Panc1 (cell line): ENCODE data around the gene ZNF695.

Experiments
- POLR2AphosphoS5 ChIP-seq: IDR thresholded peaks from 2 replicates; pipeline ENCODE4 v1.6.1; 2012; ENCODE audit warnings: mild to moderate bottlenecking, low read depth, low read length, moderate library complexity
- SIN3A ChIP-seq: IDR thresholded peaks from 2 replicates; pipeline ENCODE4 v1.6.1; 2012; ENCODE audit warnings: low read depth, mild to moderate bottlenecking, low read length, moderate library complexity, borderline replicate concordance; ENCODE audit not compliant: insufficient read depth
- TCF7L2 ChIP-seq: IDR thresholded peaks from 2 replicates; pipeline ENCODE4 v1.6.1; 2011; ENCODE audit warnings: mild to moderate bottlenecking, low read depth, low read length, inconsistent platforms
- TF ChIP-seq, protein P1 (sequence below): fragments of 450-650 bp; IDR thresholded peaks from 2 replicates; pipeline ENCODE4 v1.5.1; 2017; ENCODE audit warnings: mild to moderate bottlenecking
- TF ChIP-seq, protein P2 (sequence below), 2 experiments: IDR thresholded peaks; 2 replicates each; pipeline ENCODE4 v1.6.1; 2011 to 2012; ENCODE audit warnings: low read depth in 2 of 2, control low read depth in 1 of 2, low read length in 1 of 2, mild to moderate bottlenecking in 1 of 2, moderate library complexity in 1 of 2; ENCODE audit not compliant: insufficient read depth in 1 of 2

GRCh38 chr1:246966502-246966901 lies 41.4 kb downstream of the ZNF695 start:
- TF ChIP-seq, protein P1, sequence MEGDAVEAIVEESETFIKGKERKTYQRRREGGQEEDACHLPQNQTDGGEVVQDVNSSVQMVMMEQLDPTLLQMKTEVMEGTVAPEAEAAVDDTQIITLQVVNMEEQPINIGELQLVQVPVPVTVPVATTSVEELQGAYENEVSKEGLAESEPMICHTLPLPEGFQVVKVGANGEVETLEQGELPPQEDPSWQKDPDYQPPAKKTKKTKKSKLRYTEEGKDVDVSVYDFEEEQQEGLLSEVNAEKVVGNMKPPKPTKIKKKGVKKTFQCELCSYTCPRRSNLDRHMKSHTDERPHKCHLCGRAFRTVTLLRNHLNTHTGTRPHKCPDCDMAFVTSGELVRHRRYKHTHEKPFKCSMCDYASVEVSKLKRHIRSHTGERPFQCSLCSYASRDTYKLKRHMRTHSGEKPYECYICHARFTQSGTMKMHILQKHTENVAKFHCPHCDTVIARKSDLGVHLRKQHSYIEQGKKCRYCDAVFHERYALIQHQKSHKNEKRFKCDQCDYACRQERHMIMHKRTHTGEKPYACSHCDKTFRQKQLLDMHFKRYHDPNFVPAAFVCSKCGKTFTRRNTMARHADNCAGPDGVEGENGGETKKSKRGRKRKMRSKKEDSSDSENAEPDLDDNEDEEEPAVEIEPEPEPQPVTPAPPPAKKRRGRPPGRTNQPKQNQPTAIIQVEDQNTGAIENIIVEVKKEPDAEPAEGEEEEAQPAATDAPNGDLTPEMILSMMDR: no peak
- TF ChIP-seq POLR2AphosphoS5 (no peak), TCF7L2 (no peak), SIN3A (no peak)
- TF ChIP-seq, protein P2, sequence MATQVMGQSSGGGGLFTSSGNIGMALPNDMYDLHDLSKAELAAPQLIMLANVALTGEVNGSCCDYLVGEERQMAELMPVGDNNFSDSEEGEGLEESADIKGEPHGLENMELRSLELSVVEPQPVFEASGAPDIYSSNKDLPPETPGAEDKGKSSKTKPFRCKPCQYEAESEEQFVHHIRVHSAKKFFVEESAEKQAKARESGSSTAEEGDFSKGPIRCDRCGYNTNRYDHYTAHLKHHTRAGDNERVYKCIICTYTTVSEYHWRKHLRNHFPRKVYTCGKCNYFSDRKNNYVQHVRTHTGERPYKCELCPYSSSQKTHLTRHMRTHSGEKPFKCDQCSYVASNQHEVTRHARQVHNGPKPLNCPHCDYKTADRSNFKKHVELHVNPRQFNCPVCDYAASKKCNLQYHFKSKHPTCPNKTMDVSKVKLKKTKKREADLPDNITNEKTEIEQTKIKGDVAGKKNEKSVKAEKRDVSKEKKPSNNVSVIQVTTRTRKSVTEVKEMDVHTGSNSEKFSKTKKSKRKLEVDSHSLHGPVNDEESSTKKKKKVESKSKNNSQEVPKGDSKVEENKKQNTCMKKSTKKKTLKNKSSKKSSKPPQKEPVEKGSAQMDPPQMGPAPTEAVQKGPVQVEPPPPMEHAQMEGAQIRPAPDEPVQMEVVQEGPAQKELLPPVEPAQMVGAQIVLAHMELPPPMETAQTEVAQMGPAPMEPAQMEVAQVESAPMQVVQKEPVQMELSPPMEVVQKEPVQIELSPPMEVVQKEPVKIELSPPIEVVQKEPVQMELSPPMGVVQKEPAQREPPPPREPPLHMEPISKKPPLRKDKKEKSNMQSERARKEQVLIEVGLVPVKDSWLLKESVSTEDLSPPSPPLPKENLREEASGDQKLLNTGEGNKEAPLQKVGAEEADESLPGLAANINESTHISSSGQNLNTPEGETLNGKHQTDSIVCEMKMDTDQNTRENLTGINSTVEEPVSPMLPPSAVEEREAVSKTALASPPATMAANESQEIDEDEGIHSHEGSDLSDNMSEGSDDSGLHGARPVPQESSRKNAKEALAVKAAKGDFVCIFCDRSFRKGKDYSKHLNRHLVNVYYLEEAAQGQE (IDR thresholded peaks at IDR 0.05; ENCODE audit: insufficient read depth in 1 of 2, low read depth in 2 of 2, low read length in 1 of 2): no peak
